SK-N-SH (cell line): Measurements from ENCODE around the gene DEFB119. TPM values are rescaled to one million over a fixed set of nuclear protein-coding genes. Genes with fewer than 3 reads are reported as not detected.

ENCODE experiments used
- CTCF ChIA-PET: fragments of 300-600, 350-600 bp; formaldehyde crosslinking; extraction: SDS; loops from one replicate; lab custom pipeline; 2021; lab: Yijun Ruan, JAX
- POLR2A ChIA-PET: fragments of 350-600 bp; sonication (Branson Sonifier 250); formaldehyde crosslinking; extraction: SDS; loops from one replicate; lab custom pipeline; 2020; ENCODE audit warnings: antibody characterized with exemption, inconsistent platforms; lab: Yijun Ruan, JAX
- DNase-seq: peaks from one replicate; pipeline ENCODE4 v3.0.0; 2012
- H2AFZ ChIP-seq: fragments of 200-600 bp; sonication (generic); 2 replicates; pipeline ENCODE4 v1.8.1; 2016; ENCODE audit warnings: antibody characterized with exemption, mild to moderate bottlenecking, low read depth
- H3F3A ChIP-seq: fragments of 200-600 bp; sonication (generic); replicated peaks from 2 replicates; pipeline ENCODE3; 2016; ENCODE audit warnings: antibody characterized with exemption, mild to moderate bottlenecking; ENCODE audit not compliant: insufficient read depth
- H3K27ac ChIP-seq, 2 experiments: fragments of 200-500 bp in 1 of 2; fragments of 200-600 bp in 1 of 2; sonication (Bioruptor generic) in 1 of 2; sonication (generic), shearing (Covaris generic) in 1 of 2; 2 replicates each; pipeline versions ENCODE4 v1.5.1 to v1.6.1; 2014 to 2016; ENCODE audit warnings: low read depth in 2 of 2, inconsistent platforms in 1 of 2, low read length in 1 of 2, mild to moderate bottlenecking in 1 of 2, mixed read lengths in 1 of 2
- H3K27me3 ChIP-seq: fragments of 200-600 bp; sonication (generic), shearing (Covaris generic); 2 replicates; pipeline ENCODE4 v1.6.1; 2016; ENCODE audit warnings: mixed run types; ENCODE audit not compliant: insufficient read depth
- H3K36me3 ChIP-seq, 2 experiments: fragments of 200-500 bp in 1 of 2; fragments of 200-600 bp in 1 of 2; sonication (Bioruptor generic) in 1 of 2; sonication (generic) in 1 of 2; replicated peaks in 1 of 2; 2 replicates each; pipeline versions ENCODE3 to v1.5.1; 2014 to 2016; ENCODE audit warnings: low read length in 1 of 2, mild to moderate bottlenecking in 1 of 2; ENCODE audit not compliant: insufficient read depth in 2 of 2, control insufficient read depth in 1 of 2
- H3K4me1 ChIP-seq, 2 experiments: fragments of 200-500 bp in 1 of 2; fragments of 200-600 bp in 1 of 2; sonication (Bioruptor generic) in 1 of 2; sonication (generic), shearing (Covaris generic) in 1 of 2; 2 replicates each; pipeline versions ENCODE4 v1.5.1 to v1.6.1; 2014 to 2016; ENCODE audit warnings: low read depth in 1 of 2, low read length in 1 of 2, mixed run types in 1 of 2; ENCODE audit not compliant: insufficient read depth in 2 of 2, control insufficient read depth in 1 of 2
- H3K4me2 ChIP-seq: fragments of 200-600 bp; sonication (generic), shearing (Covaris generic); 2 replicates; pipeline ENCODE4 v1.6.1; 2017; ENCODE audit warnings: mixed run types
- H3K4me3 ChIP-seq, 2 experiments: fragments of 200-500 bp in 1 of 2; fragments of 200-600 bp in 1 of 2; sonication (Bioruptor generic) in 1 of 2; sonication (generic), shearing (Covaris generic) in 1 of 2; 2 replicates each; pipeline versions ENCODE4 v1.5.1 to v1.8.1; 2014 to 2016; ENCODE audit warnings: low read depth in 2 of 2, inconsistent platforms in 1 of 2, low read length in 1 of 2, mild to moderate bottlenecking in 1 of 2, mixed read lengths in 1 of 2, moderate library complexity in 1 of 2
- H3K79me2 ChIP-seq: fragments of 200-600 bp; sonication (generic); 2 replicates; pipeline ENCODE4 v1.8.1; 2017; ENCODE audit warnings: mild to moderate bottlenecking; ENCODE audit not compliant: insufficient read depth
- H3K9ac ChIP-seq: fragments of 200-600 bp; sonication (generic); 2 replicates; pipeline ENCODE4 v1.6.1; 2017; ENCODE audit warnings: mixed run types
- H3K9me2 ChIP-seq: fragments of 200-600 bp; sonication (generic); 2 replicates; pipeline ENCODE4 v1.6.1; 2017; ENCODE audit warnings: mixed run types
- H3K9me3 ChIP-seq: fragments of 200-600 bp; sonication (generic); 2 replicates; pipeline ENCODE4 v1.6.1; 2017; ENCODE audit warnings: mixed run types, mild to moderate bottlenecking, moderate library complexity
- H4K20me1 ChIP-seq: fragments of 200-600 bp; sonication (generic); 2 replicates; pipeline ENCODE4 v1.6.1; 2017; ENCODE audit warnings: mild to moderate bottlenecking, mixed run types; ENCODE audit not compliant: insufficient read depth
- CTCF ChIP-seq: fragments of 200-600 bp; sonication (generic); IDR thresholded peaks from 2 replicates; pipeline ENCODE4 v1.6.1; 2017; ENCODE audit warnings: antibody characterized with exemption, mild to moderate bottlenecking, moderate library complexity
- ELF1 ChIP-seq: IDR thresholded peaks from 2 replicates; pipeline ENCODE4 v1.4.0; 2012
- FOXJ3 ChIP-seq: sonication (generic); formaldehyde crosslinking; IDR thresholded peaks from 2 replicates; pipeline ENCODE4 v1.5.1; 2020; ENCODE audit warnings: mild to moderate bottlenecking, missing genetic modification reagents
- MEF2A ChIP-seq: IDR thresholded peaks from 2 replicates; pipeline ENCODE4 v1.4.0; 2012; ENCODE audit warnings: low read depth, borderline replicate concordance
- REST ChIP-seq: IDR thresholded peaks from 2 replicates; pipeline ENCODE4 v1.6.1; 2012; ENCODE audit warnings: mild to moderate bottlenecking, low read depth, low read length, moderate library complexity
- SIN3A ChIP-seq: IDR thresholded peaks from 2 replicates; pipeline ENCODE4 v1.6.1; 2012; ENCODE audit warnings: low read depth, mild to moderate bottlenecking, low read length, moderate library complexity, borderline replicate concordance
- USF2 ChIP-seq: fragments of 150-350 bp; IDR thresholded peaks from 2 replicates; pipeline ENCODE4 v1.6.1; 2017; ENCODE audit warnings: antibody characterized with exemption, low read length, low read depth, borderline replicate concordance
- WGBS: methylation state at CpG from one replicate; pipeline ENCODE4 v1.1.6; 2017; ENCODE audit warnings: low lambda C conversion rate; 5-methylcytosine and 5-hydroxymethylcytosine counted together
- polyA plus RNA-seq, 3 experiments: library from polyadenylated mRNA; depleted of rRNA; stranded (reverse); fragments of >200 nt; gene quantifications; 2 replicates each; pipeline ENCODE4 v1.2.3, GENCODE V29; 2012

Gene DEFB119
- polyA plus RNA-seq, 1 of the 3 experiments (the other 2 are of a cell fraction): not detected

GRCh38 chr20:31410011-31410410 lies 19.6 kb upstream of the DEFB119 start:
- CTCF ChIA-PET: no interaction called here

More at GRCh38 chr20:31410011-31410410, 19.6 kb upstream of the DEFB119 start:
- H3K4me1 ChIP-seq: no peaks in the 10 kb centered on the region
- H3K79me2 ChIP-seq: no peaks in the 10 kb centered on the region
- H3K27ac ChIP-seq: no peak overlapping the region
- H3F3A ChIP-seq: no peaks in the 10 kb centered on the region
- H3K4me2 ChIP-seq: no peak overlapping the region
- H2AFZ ChIP-seq: no peak overlapping the region
- no peak overlapping the region for H3K9ac ChIP-seq
- DNase-seq: no peak
- H3K9me3 ChIP-seq: no peaks in the 10 kb centered on the region
- no peaks in the 10 kb centered on the region for H4K20me1 ChIP-seq
- no peaks in the 10 kb centered on the region for H3K36me3 ChIP-seq
- WGBS: 3% methylated on average over 1 of the region's 1 CpG
- TF ChIP-seq USF2: no peak
- no peak for TF ChIP-seq MEF2A
- TF ChIP-seq ELF1: no peak
- no peak for TF ChIP-seq REST
- no peak for TF ChIP-seq SIN3A
- TF ChIP-seq CTCF: no peak
- no peak for TF ChIP-seq FOXJ3 (CRISPR knock-in tag)
- H3K4me3 ChIP-seq: no peak overlapping the region
- POLR2A ChIA-PET: no interaction called here
- no peaks in the 10 kb centered on the region; the same call in 1 of the 2 replicates for H3K27me3 ChIP-seq
- H3K9me2 ChIP-seq: no peaks in the 10 kb centered on the region
